GM11168 (cell line): ENCODE data around the gene RNF38.
"Not testable (repeated sequence)": the region's sequence is repeated elsewhere in the genome, so short reads cannot be mapped to it uniquely, and the experiment has no call there.

ENCODE experiments used
- in situ Hi-C: fragments of 300-500 bp; cut with MboI; formaldehyde crosslinking; loops from one replicate; pipeline ENCODE4 v1.12.0; 2022; ENCODE audit warnings: low sequenced_read_pairs; ENCODE audit not compliant: unreplicated experiment

The RNF38 gene

DNA sequence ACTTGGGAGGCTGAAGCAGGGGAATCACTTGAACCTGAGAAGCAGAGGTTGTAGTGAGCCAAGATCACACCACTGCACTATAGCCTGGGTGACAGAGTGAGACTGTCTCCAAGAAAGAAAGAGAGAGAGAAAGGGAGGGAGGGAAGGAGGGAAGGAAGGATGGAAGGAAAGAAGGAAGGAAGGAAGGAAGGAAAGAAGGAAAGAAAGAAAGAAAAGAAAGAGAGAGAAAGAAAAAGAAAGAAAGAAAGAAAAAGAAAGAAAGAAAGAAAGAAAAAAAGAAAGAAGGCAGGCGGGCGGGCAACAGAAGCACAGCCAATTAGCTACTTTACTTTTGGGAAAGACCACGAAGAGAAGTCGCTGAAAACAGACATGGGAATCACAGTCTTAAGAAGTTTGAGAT lies 9.0 kb upstream of the RNF38 start:
- in situ Hi-C loops = loop anchor here (10.0 to 25.0 kb wide), 2 partner anchors 146 to 303 kb away; no protein-coding TSS in a partner anchor

DNA sequence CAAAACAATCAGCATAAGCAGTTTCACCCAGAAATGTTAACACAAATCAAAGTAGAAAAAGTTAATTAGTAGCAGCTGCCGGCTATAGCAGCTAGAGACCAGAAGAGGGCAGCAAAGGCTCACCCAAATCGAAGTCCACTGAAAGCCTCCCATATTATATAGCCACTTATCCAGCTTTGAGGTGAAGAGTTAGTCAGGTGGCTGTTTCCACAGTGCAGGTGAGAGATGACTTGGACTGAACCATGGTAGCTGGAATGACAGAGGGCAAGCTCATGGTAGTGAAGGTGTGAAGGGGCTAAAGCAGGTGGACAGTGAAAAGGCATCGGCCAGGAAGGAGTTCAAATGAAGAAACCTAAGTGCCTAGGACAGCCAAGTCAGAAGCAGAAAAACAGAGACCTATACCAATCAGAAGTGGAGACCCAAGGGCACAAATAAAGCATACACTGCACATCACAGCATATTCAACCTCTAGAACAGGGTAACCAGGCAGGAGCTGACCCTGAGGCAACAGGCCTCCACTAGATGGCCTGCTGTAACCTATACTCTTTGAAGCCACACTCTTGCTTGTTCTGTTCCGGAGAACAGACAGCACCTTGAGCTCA lies 7.2 kb upstream of the RNF38 start:
- in situ Hi-C loops = loop anchor here (10.0 to 25.0 kb wide), 2 partner anchors 148 to 305 kb away; no protein-coding TSS in a partner anchor

GRCh38 chr9:36402536-36402935 lies 2.5 kb upstream of the RNF38 start:
- in situ Hi-C loops = loop anchor here (10.0 to 25.0 kb wide), 2 partner anchors 152 to 310 kb away; no protein-coding TSS in a partner anchor

DNA sequence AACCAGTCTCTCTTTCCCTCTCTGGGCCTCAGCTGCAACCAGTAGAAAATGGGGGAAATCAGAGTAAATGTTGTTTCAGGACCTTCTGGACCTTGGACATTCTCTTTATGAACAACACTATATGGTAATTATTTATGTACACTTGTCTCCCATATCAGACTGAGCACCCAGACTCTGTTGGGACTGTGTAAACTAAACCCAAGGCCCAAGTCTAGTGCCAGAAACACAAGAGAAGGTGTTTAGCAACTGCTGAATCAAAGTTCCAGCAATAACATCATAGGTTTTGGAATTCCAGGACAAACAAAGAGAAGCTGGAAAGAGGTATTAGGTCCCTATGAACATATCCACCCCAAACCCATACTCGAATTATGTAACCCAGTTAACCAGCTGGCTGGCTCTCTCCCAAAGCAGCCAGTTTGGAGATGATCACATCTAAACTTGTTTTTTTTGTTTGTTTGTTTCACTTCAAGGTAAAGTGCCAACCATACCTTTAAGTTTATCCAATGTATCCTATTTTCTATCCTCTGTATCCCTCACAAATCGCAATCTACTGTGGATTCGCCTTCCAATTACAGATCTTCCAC lies 1.9 kb upstream of the RNF38 start:
- in situ Hi-C loops = loop anchor here (10.0 to 25.0 kb wide), 2 partner anchors 153 to 310 kb away; no protein-coding TSS in a partner anchor

- in situ Hi-C loops = loop anchor here (10.0 to 25.0 kb wide), 2 partner anchors 154 to 311 kb away; no protein-coding TSS in a partner anchor
These were observed 1.2 kb upstream of the RNF38 start for GRCh38 chr9:36401164-36401740.

DNA sequence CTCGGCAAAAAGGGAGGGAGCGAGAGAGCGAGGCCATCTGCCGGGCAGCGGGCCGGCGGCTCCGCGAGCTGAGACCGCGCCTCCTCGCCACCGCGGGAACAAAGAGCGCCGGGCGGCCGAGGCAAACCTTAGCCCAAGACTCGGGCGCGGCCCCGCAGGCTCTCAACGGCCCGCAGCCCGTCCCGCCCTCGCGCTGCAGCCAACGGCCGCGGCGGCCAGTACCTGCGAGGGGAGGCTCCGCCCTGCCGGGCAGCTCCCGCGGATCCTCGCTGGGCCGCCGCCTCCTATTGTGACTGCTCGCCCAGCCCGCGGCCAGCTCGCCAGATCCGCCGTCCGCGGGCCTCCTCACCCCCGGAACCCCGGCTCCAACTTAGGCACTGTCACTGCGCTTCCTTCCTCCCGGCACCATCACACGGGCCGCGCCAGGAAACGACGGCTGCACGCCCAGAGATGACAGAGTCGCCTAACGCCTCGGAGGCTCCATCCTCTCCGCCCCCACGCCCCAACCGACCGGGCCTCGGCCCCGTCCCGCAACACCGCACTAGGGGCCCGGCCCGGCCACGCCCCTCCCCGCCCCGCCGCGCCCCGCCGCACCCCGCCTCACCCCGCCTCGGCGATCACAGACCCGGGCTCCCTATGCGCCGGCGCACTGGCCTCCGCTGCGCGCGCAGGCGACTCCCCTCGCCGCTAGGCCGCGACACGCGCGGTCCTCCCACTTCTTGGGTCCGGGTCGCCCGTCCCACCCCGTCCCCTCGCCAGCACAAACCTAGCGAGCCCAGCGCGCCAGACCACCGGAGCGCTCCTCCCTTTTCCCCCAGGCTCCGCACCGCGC lies 479 bp upstream of the RNF38 start:
- in situ Hi-C loops = loop anchor here (10.0 to 25.0 kb wide), 2 partner anchors 154 to 312 kb away; no protein-coding TSS in a partner anchor

- in situ Hi-C loops = no loop called here
These were observed 1.3 kb downstream of the RNF38 start for GRCh38 chr9:36398745-36399144.

GRCh38 chr9:36396985-36397384 lies 3.1 kb downstream of the RNF38 start:
- in situ Hi-C loops = no loop called here

DNA sequence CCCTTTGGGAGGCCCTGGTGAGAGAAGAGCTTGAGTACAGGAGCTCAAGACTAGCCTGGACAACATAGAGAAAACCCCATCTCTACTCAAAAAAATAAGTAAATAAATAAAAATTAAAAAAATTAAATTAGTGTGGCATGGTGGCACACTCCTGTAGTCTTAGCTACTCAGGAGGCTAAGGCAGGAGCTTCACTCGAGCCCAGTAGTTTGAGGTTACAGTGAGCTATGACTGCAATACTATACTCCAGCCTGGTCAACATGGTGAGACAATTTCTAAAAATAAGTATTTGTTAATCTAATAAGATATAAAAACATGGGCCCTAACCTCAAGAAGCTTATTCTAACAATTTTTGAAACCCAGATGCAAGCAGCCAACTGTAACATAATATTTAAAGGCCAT lies 7.6 kb downstream of the RNF38 start:
- in situ Hi-C loops = no loop called here

DNA sequence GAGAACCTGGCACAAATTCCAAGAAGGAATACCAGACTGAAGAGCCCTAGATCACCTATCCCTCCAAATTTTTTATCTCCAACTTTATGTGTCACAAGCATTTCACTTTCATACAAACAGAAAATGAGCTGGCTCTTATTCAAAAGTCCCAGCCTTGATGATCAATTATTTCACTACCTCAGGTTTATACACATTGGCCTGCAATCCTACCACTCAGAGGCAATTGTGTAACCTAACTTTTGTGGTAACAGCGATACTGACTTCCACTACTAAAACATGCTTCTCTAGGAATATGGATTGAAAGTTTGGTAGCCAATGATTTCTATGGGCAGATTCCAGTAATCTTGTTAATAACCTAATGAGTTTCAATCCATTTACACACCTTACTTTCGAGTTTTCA lies 10.5 kb downstream of the RNF38 start:
- in situ Hi-C loops = no loop called here

GRCh38 chr9:36386396-36386965 lies 13.6 kb downstream of the RNF38 start:
- in situ Hi-C loops = not testable (repeated sequence)

DNA sequence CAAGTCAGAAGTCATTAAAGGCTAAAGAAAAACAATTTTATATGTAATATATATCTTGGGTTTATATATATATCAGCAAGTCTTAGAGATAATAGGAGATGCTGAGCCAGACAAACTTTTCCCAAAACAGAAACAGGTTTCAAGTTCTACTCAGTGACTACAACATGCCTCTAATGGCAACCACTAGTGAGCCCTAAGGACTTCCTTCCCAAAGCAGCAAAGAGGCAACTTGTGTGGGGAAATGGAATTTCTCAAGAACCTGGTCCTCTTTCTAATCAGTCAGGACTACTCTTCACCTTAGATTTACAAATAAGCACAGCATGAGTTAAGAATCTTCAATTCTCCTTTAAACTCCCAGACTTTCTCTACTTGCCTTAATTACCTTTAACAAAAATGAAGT lies 17.6 kb downstream of the RNF38 start:
- in situ Hi-C loops = no loop called here

- in situ Hi-C loops = no loop called here
These were observed 35.5 kb downstream of the RNF38 start for GRCh38 chr9:36364577-36364976.

GRCh38 chr9:36363448-36363847 lies 36.6 kb downstream of the RNF38 start:
- in situ Hi-C loops = no loop called here

- in situ Hi-C loops = no loop called here
These were observed 41.6 kb downstream of the RNF38 start for GRCh38 chr9:36358486-36358885.

- in situ Hi-C loops = no loop called here
These were observed 42.4 kb downstream of the RNF38 start for GRCh38 chr9:36357639-36358038.

- in situ Hi-C loops = no loop called here
These were observed 53.5 kb downstream of the RNF38 start for GRCh38 chr9:36346569-36346968.

- in situ Hi-C loops = no loop called here
These were observed 54.8 kb downstream of the RNF38 start for GRCh38 chr9:36345103-36345846.

DNA sequence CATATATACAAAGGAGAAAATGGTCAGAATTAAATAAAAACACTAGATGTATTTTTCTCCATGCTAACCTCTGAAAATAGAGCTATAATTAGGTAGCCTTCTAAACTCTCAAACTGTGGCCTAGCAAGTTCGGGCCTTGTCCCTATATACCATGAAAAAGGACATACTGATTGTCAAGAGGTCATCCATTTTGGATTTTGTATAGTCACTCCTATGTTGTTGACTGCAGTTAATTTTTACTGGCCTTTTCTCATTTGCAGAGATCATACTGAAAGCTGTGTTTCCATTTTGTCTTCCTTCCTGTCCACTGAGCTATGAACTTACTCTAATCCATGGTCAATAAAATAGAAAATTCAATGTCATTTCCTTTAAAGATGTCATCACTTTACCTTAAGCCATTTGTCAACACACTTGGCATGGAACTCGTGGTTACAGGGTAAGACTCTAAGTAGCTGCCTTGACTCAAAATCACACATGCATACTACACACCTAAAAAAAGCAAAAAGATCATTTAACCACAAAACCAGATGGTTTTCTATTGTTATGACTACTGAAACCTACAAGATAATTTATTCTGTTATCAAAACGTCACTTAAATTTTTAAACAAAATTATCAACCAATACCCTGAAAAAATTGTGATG lies 58.0 kb downstream of the RNF38 start:
- in situ Hi-C loops = no loop called here
